ENCODE measurements around the gene PCOLCE2. TPM values are rescaled to one million over a fixed set of nuclear protein-coding genes. Genes with fewer than 3 reads are reported as not detected.

PCOLCE2 gene
- total and polyA plus RNA-seq, 2 donors from 2014 or later, result 1.9 to 59.0 TPM

- Histone ChIP-seq H3K4me3 (ENCODE audit: low read length in 3 of 3) (no peak overlapping the region), H3K27ac (ENCODE audit: low read depth in 2 of 2, low read length in 2 of 2) (no peak overlapping the region), H3K9ac (ENCODE audit: low read length in 3 of 3) (no peak overlapping the region), H3K9me3 (ENCODE audit: control insufficient read depth in 2 of 3, insufficient read depth in 1 of 3, low read length in 3 of 3) (peaks cover 0 to 3% (median 0%) of the 10 kb centered on the region in 3 donors), H3K4me1 (ENCODE audit: control insufficient read depth in 2 of 3, insufficient read depth in 2 of 3, low read depth in 1 of 3, low read length in 3 of 3) (no peaks in the 10 kb centered on the region), H3K36me3 (ENCODE audit: control insufficient read depth in 2 of 3, insufficient read depth in 3 of 3, low read length in 3 of 3) (no peaks in the 10 kb centered on the region), H3K27me3 (ENCODE audit: control insufficient read depth, insufficient read depth, low read length) (no peaks in the 10 kb centered on the region)
- intact Hi-C loops (cut with DNase I), result no loop called here
- TF ChIP-seq, protein P1, sequence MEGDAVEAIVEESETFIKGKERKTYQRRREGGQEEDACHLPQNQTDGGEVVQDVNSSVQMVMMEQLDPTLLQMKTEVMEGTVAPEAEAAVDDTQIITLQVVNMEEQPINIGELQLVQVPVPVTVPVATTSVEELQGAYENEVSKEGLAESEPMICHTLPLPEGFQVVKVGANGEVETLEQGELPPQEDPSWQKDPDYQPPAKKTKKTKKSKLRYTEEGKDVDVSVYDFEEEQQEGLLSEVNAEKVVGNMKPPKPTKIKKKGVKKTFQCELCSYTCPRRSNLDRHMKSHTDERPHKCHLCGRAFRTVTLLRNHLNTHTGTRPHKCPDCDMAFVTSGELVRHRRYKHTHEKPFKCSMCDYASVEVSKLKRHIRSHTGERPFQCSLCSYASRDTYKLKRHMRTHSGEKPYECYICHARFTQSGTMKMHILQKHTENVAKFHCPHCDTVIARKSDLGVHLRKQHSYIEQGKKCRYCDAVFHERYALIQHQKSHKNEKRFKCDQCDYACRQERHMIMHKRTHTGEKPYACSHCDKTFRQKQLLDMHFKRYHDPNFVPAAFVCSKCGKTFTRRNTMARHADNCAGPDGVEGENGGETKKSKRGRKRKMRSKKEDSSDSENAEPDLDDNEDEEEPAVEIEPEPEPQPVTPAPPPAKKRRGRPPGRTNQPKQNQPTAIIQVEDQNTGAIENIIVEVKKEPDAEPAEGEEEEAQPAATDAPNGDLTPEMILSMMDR (IDR thresholded peaks at IDR 0.05; ENCODE audit: borderline replicate concordance, extremely low read depth, insufficient read depth), result no peak
- no peak for DNase-seq
- FAIRE-seq, result no peak
Observed at GRCh38 chr3:142837526-142837925, 51.4 kb downstream of the PCOLCE2 start.

DNA sequence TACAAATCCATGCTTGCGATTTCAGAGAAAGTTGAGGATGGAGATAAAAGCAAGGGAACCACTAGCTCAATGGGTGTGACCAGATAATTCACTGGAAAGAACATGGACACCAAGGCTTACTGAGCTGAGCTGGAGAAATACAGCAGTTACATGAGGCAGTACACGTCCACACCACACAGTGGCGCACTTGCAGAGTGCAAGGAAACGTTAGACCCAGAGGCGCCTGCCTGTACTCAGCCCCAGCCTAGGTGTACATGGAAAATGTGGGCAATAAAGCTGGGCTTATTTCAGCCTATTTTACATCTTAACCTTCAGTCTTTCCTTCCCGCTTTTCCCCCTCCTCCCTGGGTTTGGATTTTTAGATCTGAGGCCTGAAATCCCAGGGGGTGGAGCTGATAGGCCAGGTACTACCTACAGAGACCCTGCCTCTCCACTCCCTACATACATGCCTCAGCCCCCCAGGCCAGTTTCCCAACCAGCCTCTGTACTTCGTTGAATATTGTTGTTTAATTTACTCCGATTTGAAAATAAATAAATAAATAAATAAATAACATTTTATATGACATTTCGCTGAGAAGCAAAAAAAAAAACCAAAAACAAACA, 60.1 kb downstream of the PCOLCE2 start:
- no peak overlapping the region for H3K9ac ChIP-seq (ENCODE audit: low read length in 3 of 3)
- H3K4me1 ChIP-seq (ENCODE audit: control insufficient read depth in 2 of 3, insufficient read depth in 2 of 3, low read depth in 1 of 3, low read length in 3 of 3), result no peaks in the 10 kb centered on the region
- no peak overlapping the region for H3K27ac ChIP-seq (ENCODE audit: low read depth in 2 of 2, low read length in 2 of 2)
- H3K36me3 ChIP-seq (ENCODE audit: control insufficient read depth in 2 of 3, insufficient read depth in 3 of 3, low read length in 3 of 3), result no peaks in the 10 kb centered on the region
- DNase-seq, result peak in 4 of 5 donors; percentile 83 to 87 (median 86)
- no peaks in the 10 kb centered on the region for H3K9me3 ChIP-seq (ENCODE audit: control insufficient read depth in 2 of 3, insufficient read depth in 1 of 3, low read length in 3 of 3)
- H3K27me3 ChIP-seq (ENCODE audit: control insufficient read depth, insufficient read depth, low read length), result no peaks in the 10 kb centered on the region
- intact Hi-C loops (cut with DNase I), result no loop called here
- TF ChIP-seq, protein P1 (IDR thresholded peaks at IDR 0.05; ENCODE audit: borderline replicate concordance, extremely low read depth, insufficient read depth), result peak; percentile 91
- H3K4me3 ChIP-seq (ENCODE audit: low read length in 3 of 3), result no peak overlapping the region
- FAIRE-seq, result no peak

- DNase-seq (no peak), FAIRE-seq (no peak)
- Histone ChIP-seq H3K9ac (ENCODE audit: low read length in 3 of 3) (no peak overlapping the region), H3K27ac (ENCODE audit: low read depth in 2 of 2, low read length in 2 of 2) (no peak overlapping the region), H3K4me1 (ENCODE audit: control insufficient read depth in 2 of 3, insufficient read depth in 2 of 3, low read depth in 1 of 3, low read length in 3 of 3) (no peaks in the 10 kb centered on the region), H3K9me3 (ENCODE audit: control insufficient read depth in 2 of 3, insufficient read depth in 1 of 3, low read length in 3 of 3) (no peaks in the 10 kb centered on the region), H3K36me3 (ENCODE audit: control insufficient read depth in 2 of 3, insufficient read depth in 3 of 3, low read length in 3 of 3) (no peaks in the 10 kb centered on the region), H3K4me3 (ENCODE audit: low read length in 3 of 3) (no peak overlapping the region), H3K27me3 (ENCODE audit: control insufficient read depth, insufficient read depth, low read length) (no peaks in the 10 kb centered on the region)
- intact Hi-C loops (cut with DNase I), result no loop called here
- TF ChIP-seq, protein P1 (IDR thresholded peaks at IDR 0.05; ENCODE audit: borderline replicate concordance, extremely low read depth, insufficient read depth), result no peak
Observed at GRCh38 chr3:142819179-142819578, 69.7 kb downstream of the PCOLCE2 start.

DNA sequence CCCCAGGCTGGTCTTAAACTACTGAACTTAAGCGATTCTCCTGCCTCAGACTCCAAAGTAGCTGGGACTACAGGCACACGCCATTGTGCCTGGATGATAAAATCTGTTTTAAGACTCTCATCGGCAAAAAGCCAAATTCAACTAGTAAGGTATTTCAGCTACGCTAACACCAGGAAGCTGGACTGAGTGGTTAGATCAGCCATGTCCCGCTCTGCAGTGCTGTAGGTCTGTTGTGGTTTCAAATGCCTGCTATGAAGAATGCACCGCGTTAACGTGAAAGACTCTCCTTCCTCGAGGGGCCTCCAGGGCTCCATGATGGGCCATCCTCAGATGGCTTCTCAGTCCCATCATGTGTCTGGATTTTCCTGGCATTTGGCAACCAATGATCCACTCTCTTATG, 70.2 kb downstream of the PCOLCE2 start:
- Histone ChIP-seq H3K27ac (ENCODE audit: low read depth in 2 of 2, low read length in 2 of 2) (no peak overlapping the region), H3K4me1 (ENCODE audit: control insufficient read depth in 2 of 3, insufficient read depth in 2 of 3, low read depth in 1 of 3, low read length in 3 of 3) (no peaks in the 10 kb centered on the region), H3K27me3 (ENCODE audit: control insufficient read depth, insufficient read depth, low read length) (no peaks in the 10 kb centered on the region), H3K9me3 (ENCODE audit: control insufficient read depth in 2 of 3, insufficient read depth in 1 of 3, low read length in 3 of 3) (no peaks in the 10 kb centered on the region), H3K36me3 (ENCODE audit: control insufficient read depth in 2 of 3, insufficient read depth in 3 of 3, low read length in 3 of 3) (no peaks in the 10 kb centered on the region), H3K9ac (ENCODE audit: low read length in 3 of 3) (no peak overlapping the region), H3K4me3 (ENCODE audit: low read length in 3 of 3) (no peak overlapping the region)
- FAIRE-seq, result no peak
- DNase-seq, result no peak
- TF ChIP-seq, protein P1 (IDR thresholded peaks at IDR 0.05; ENCODE audit: borderline replicate concordance, extremely low read depth, insufficient read depth), result no peak
- intact Hi-C loops (cut with DNase I), result no loop called here

Data from kidney (tissue), 14 donors.